ENCODE data around the gene RBM15. TPM values are rescaled to one million over a fixed set of nuclear protein-coding genes. Genes with fewer than 3 reads are reported as not detected.

RBM15 gene
- total and polyA plus RNA-seq, 5 experiments from 2014 or later, result 6.6 to 44.0 (median 11.0) TPM

GRCh38 chr1:110375490-110375889 lies 36.3 kb downstream of the RBM15 start:
- Mint-ChIP-seq H3K36me3 (peaks cover 2 to 52% (median 5%) of the 10 kb centered on the region in 3 donors), H3K4me1 (peaks cover 0 to 5% (median 1%) of the 10 kb centered on the region in 4 donors), H3K4me3 (no peak overlapping the region), H3K27me3 (no peaks in the 10 kb centered on the region), H3K27ac (no peak overlapping the region), H3K9me3 (no peaks in the 10 kb centered on the region)
- ATAC-seq, result no peak
- no peak for DNase-seq
- POLR2A ChIA-PET, result no interaction called here

GRCh38 chr1:110380672-110381283 lies 41.6 kb downstream of the RBM15 start:
- Mint-ChIP-seq H3K9me3 (no peaks in the 10 kb centered on the region), H3K27me3 (no peaks in the 10 kb centered on the region), H3K36me3 (peaks cover 0 to 20% (median 5%) of the 10 kb centered on the region in 3 donors), H3K4me1 (peaks cover 4 to 44% (median 19%) of the 10 kb centered on the region in 4 donors), H3K4me3 (peak overlapping the region in 1 of 10 donors; percentile 4), H3K27ac (peak overlapping the region in 3 of 10 donors; percentile 0 to 50 (median 29))
- POLR2A ChIA-PET, result no interaction called here
- no peak for ATAC-seq
- no peak for DNase-seq

DNA sequence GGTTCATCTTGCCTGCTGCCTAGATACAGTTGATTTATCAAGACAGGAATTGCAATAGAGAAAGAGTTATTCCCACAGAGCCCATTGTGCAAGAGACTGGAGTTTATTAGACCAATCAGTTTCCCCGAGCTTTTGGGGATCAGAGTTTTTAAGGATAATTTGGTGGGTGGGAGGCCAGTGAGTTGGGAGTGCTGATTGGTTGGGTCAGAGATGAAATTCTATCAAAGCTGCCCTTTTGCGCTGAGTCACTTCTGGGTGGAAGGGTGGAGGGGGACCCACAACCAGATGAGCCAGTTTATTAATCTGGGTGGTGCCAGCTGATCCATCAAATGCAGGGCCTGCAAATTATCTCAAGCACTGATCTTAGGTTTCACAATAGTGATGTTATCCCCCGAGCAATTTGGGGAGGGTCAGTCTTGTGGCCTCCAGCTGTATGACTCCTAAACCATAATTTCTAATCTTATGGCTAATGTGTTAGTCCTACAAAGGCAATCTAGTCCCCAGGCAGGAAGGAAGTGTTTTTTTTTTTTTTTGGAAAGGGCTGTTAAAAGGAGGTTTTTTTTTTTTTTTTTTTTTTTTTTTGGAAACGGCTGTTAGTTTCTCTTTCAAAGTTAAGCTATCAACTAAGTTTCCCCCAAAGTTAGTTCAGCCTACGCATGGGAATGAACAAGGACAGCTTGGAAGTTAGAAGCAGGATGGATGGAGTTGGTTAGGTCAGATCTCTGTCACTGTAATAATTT lies 44.2 kb downstream of the RBM15 start:
- Mint-ChIP-seq H3K9me3 (no peaks in the 10 kb centered on the region), H3K4me1 (peaks cover 4 to 57% (median 19%) of the 10 kb centered on the region in 4 donors), H3K27me3 (no peaks in the 10 kb centered on the region), H3K4me3 (peak overlapping the region in 9 of 10 donors; percentile 20 to 76 (median 68)), H3K27ac (peak overlapping the region; percentile 16 to 90 (median 80)), H3K36me3 (peaks cover 0 to 2% (median 2%) of the 10 kb centered on the region in 3 donors)
- ATAC-seq (no peak), DNase-seq (peak in 1 of 10 donors; percentile 17)
- POLR2A ChIA-PET, result interaction anchor here (0.9 to 1.1 kb wide), 2 partner anchors 16 to 44 kb away, joined by 3 to 4 read pairs; no protein-coding TSS in a partner anchor

DNA sequence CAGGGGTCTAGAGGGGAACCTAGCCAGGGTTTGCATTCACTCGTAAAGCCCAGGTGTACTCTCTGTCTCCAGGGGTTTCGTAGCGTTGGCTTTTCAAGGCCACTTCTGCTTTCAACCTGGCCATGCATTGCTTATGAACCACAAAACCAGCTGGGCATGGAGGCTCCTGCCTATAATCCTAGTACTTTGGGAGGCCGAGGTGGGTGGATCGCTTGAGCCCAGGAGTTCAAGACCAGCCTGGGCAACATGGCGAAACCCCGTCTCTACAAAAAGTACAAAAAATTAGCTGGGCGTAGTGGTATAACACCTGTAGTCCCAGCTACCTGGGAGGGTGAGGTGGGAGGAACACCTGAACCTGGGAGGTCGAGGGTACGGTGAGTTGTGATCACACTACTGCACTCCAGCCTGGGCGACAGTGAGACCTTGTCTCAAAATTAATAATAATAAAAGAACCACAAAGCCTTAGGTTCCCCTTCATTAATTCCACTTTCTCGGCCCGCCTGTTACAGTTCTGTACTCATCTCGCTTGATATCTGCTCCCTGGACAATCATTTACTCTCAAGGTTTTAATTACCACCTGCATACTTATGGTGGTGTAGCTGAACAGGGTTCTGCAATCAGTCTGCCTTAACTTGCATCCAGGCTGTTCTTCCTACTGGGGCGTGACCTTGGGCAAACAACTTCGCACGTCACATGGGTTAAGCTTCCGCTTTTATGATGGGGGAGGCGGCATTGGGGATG lies 45.6 kb downstream of the RBM15 start:
- POLR2A ChIA-PET, result interaction anchor here (1.1 kb wide), 1 partner anchor 46 kb away, joined by 4 read pairs; the partner anchor contains the start of gene RBM15
- Mint-ChIP-seq H3K4me1 (peaks cover 4 to 57% (median 19%) of the 10 kb centered on the region in 4 donors), H3K9me3 (no peaks in the 10 kb centered on the region), H3K4me3 (peak overlapping the region in 2 of 10 donors; percentile 5 to 73), H3K36me3 (peaks cover 0 to 2% (median 2%) of the 10 kb centered on the region in 3 donors), H3K27ac (peak overlapping the region in 7 of 10 donors; percentile 20 to 85 (median 66)), H3K27me3 (no peaks in the 10 kb centered on the region)
- peak in 1 of 2 donors; percentile 67 for ATAC-seq
- DNase-seq, result peak in 1 of 10 donors; percentile 33

- POLR2A ChIA-PET, result interaction anchor here (1.1 kb wide), 1 partner anchor 46 kb away, joined by 4 read pairs; the partner anchor contains the start of gene RBM15
- Mint-ChIP-seq H3K36me3 (peaks cover 0 to 2% (median 2%) of the 10 kb centered on the region in 3 donors), H3K9me3 (no peaks in the 10 kb centered on the region), H3K4me3 (peak overlapping the region in 1 of 10 donors; percentile 64), H3K27ac (peak overlapping the region in 1 of 10 donors; percentile 84), H3K27me3 (no peaks in the 10 kb centered on the region), H3K4me1 (peaks cover 4 to 53% (median 19%) of the 10 kb centered on the region in 4 donors)
- no peak for ATAC-seq
- DNase-seq, result no peak
Observed at GRCh38 chr1:110385369-110385768, 46.2 kb downstream of the RBM15 start.

DNA sequence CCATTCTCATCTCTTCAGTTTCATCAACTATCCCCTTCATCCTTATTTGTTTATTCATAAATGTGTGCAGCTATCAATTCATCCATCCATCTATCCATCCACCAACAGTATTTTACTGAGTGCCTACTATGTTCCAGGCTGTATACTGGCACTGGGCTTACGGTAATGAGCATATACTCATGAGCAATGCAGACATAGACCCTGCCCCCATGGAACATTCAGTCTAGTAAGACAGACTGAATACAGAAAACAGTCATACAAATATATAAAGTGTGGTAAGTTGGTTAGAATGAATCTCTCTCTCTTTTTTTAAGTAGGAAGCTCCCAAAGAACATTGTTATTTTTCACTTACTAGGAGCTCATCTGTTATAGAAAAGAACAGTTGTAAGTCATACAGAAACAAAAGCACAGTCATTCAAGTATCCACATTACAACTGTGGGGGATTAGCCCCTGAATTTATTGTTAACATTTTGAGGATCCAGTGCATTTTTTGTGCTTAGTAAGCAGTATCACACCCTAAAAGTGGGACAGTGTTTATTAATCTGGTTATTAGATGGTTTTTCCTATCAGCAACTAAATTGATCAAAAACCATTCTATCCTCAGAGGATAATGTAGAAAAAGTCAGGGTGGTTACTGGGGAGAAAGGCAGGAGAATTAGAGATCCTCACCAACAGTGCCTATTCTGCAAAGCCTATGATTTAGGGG lies 48.0 kb downstream of the RBM15 start:
- H3K36me3 Mint-ChIP-seq, result peaks cover 0 to 2% (median 0%) of the 10 kb centered on the region in 3 donors
- POLR2A ChIA-PET, result interaction anchor here (0.8 kb wide), 1 partner anchor 10 kb away, joined by 4 read pairs; no protein-coding TSS in a partner anchor
- H3K27ac Mint-ChIP-seq, result no peak overlapping the region
- H3K9me3 Mint-ChIP-seq, result no peaks in the 10 kb centered on the region
- no peaks in the 10 kb centered on the region for H3K27me3 Mint-ChIP-seq
- peaks cover 4 to 42% (median 19%) of the 10 kb centered on the region in 4 donors for H3K4me1 Mint-ChIP-seq
- H3K4me3 Mint-ChIP-seq, result no peak overlapping the region
- DNase-seq (no peak), ATAC-seq (no peak)

DNA sequence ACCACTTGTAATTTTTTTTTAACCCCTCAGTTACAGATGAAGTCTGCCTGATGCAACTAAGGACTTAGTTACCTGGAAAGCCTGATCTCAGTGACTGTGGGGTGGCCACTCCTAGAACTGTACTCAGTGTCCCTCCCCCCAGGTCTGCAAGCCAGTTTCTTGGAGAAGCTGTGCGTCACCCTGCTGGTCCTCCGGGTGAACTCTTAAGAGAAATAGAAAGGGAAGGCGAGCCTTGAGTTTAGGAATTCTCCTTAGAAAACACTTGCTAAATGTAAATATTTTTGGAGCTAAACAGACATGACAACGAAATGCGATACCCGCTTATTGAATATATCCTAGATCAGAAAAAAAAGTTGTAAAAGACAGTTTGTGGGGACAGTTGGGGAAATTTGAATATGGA lies 50.9 kb downstream of the RBM15 start:
- H3K27ac Mint-ChIP-seq, result no peak overlapping the region
- H3K36me3 Mint-ChIP-seq, result peaks cover 0 to 13% (median 9%) of the 10 kb centered on the region in 3 donors
- no peak overlapping the region for H3K4me3 Mint-ChIP-seq
- POLR2A ChIA-PET, result no interaction called here
- DNase-seq (no peak), ATAC-seq (no peak)
- H3K4me1 Mint-ChIP-seq, result peaks cover 0 to 19% (median 2%) of the 10 kb centered on the region in 4 donors
- H3K9me3 Mint-ChIP-seq, result no peaks in the 10 kb centered on the region
- H3K27me3 Mint-ChIP-seq, result no peaks in the 10 kb centered on the region

GRCh38 chr1:110390692-110391245 lies 51.6 kb downstream of the RBM15 start, which contains the start of gene SLC16A4:
Gene SLC16A4, minus strand, starts transcription at chr1:110391026. Its CDS starts 1,703 bp downstream, at chr1:110389323.
- POLR2A ChIA-PET, result no interaction called here
- no peaks in the 10 kb centered on the region for H3K27me3 Mint-ChIP-seq
- no peaks in the 10 kb centered on the region for H3K9me3 Mint-ChIP-seq
- no peak for DNase-seq
- H3K4me3 Mint-ChIP-seq, result no peak within 1 kb of the TSS
- H3K36me3 Mint-ChIP-seq, result peaks cover 0 to 13% (median 9%) of the 10 kb centered on the region in 3 donors
- ATAC-seq, result no peak
- H3K4me1 Mint-ChIP-seq, result peaks cover 0 to 13% (median 3%) of the 10 kb centered on the region in 4 donors
- H3K27ac Mint-ChIP-seq, result peak within 1 kb of the TSS in 1 of 10 donors; percentile 0

DNA sequence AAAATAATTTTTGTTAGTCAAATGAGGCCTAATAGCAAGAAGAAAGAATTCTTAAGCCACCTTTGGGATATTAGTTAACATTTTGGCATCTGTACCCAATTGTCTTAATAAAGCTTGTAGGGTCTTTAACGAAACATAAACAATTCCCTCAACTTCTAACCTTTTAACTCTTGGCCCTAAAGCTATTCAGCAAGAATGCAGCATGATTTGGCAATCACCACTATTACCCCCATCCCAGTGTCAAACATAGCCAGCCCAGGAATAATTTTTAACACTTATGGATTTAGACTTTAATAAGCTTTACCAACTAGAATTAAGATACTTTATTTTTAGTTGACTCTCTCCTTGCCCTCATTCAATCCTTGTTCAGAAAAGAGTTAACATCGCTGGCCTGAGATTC lies 54.1 kb downstream of the RBM15 start:
- no peak overlapping the region for H3K27ac Mint-ChIP-seq
- H3K4me3 Mint-ChIP-seq, result no peak overlapping the region
- no peak for DNase-seq
- no peaks in the 10 kb centered on the region for H3K9me3 Mint-ChIP-seq
- POLR2A ChIA-PET, result interaction anchor here (1.4 kb wide), 1 partner anchor 14 kb away, joined by 4 read pairs; the partner anchor contains the start of gene LAMTOR5
- peaks cover 0 to 16% (median 13%) of the 10 kb centered on the region in 3 donors for H3K36me3 Mint-ChIP-seq
- no peaks in the 10 kb centered on the region for H3K27me3 Mint-ChIP-seq
- peaks cover 0 to 7% (median 0%) of the 10 kb centered on the region in 4 donors for H3K4me1 Mint-ChIP-seq
- no peak for ATAC-seq

DNA sequence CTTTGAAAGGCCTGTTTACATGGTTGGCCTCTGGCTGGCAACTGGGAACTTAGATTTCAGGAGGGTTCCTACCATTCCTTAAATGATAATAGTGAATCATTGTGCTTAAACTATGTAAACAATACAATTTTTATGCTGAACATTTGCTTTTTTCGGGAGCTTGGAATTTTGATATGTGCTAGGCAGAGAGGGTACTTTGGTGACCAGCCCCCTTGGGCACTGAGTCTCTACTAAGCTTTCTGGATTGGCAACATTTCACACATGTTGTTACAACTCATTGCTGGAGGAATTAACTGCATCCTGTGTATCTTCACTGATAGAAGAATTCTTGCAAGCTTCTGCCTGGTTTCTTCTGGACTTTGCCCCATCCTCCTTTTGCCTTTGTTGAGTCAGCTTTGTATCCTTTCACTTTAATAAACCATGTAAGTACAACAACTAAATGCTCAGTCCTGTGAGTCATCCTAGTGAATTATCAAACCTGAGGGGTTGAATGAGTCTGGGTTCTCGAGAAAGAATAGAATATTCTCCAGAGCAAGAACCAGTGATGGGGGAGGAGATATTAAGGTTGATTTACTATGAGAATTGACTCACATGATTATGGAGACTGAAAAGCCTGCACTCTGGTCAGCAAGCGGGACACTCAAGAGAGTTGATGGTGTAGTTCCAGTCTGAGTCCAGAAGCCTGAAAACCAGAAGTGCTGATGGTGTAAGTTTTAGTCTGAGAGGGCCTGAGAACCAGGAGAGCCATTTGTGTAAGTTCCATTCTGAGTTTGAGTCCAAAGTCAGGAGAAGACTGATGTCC lies 54.7 kb downstream of the RBM15 start:
- Mint-ChIP-seq H3K27me3 (no peaks in the 10 kb centered on the region), H3K4me1 (peaks cover 0 to 7% (median 0%) of the 10 kb centered on the region in 4 donors), H3K9me3 (no peaks in the 10 kb centered on the region), H3K36me3 (peaks cover 0 to 22% (median 14%) of the 10 kb centered on the region in 3 donors), H3K4me3 (no peak overlapping the region), H3K27ac (no peak overlapping the region)
- ATAC-seq (no peak), DNase-seq (no peak)
- POLR2A ChIA-PET, result interaction anchor here (1.4 kb wide), 1 partner anchor 14 kb away, joined by 4 read pairs; the partner anchor contains the start of gene LAMTOR5

GRCh38 chr1:110394493-110394820 lies 55.3 kb downstream of the RBM15 start:
- DNase-seq (no peak), ATAC-seq (no peak)
- Mint-ChIP-seq H3K27me3 (no peaks in the 10 kb centered on the region), H3K4me3 (no peak overlapping the region), H3K9me3 (no peaks in the 10 kb centered on the region), H3K4me1 (peaks cover 0 to 7% (median 0%) of the 10 kb centered on the region in 4 donors), H3K27ac (no peak overlapping the region), H3K36me3 (peaks cover 0 to 25% (median 14%) of the 10 kb centered on the region in 3 donors)
- POLR2A ChIA-PET, result no interaction called here
